DMS114 treated with DMSO at 0.1 percent for 48 hours (cell line): ENCODE measurements around the gene TAF3.

Experiments used
- DNase-seq: peaks from one replicate; lab custom pipeline; 2025; ENCODE audit not compliant: unreplicated experiment; lab: John Stamatoyannopoulos, UW

Gene TAF3

GRCh38 chr10:7876541-7877127, 58.3 kb downstream of the TAF3 start:
- DNase-seq, result no peak

- DNase-seq, result no peak
These were observed 62.8 kb downstream of the TAF3 start for GRCh38 chr10:7881119-7881518.

GRCh38 chr10:7886056-7886455, 67.8 kb downstream of the TAF3 start:
- DNase-seq, result no peak

- no peak for DNase-seq
These were observed 69.0 kb downstream of the TAF3 start for GRCh38 chr10:7887174-7887816.

- DNase-seq, result no peak
These were observed 71.7 kb downstream of the TAF3 start for GRCh38 chr10:7889947-7890542.

- no peak for DNase-seq
These were observed 72.5 kb downstream of the TAF3 start for GRCh38 chr10:7890781-7891180.

GRCh38 chr10:7891634-7892033, 73.3 kb downstream of the TAF3 start:
- DNase-seq, result no peak

- no peak for DNase-seq
These were observed 73.8 kb downstream of the TAF3 start for GRCh38 chr10:7892146-7892545.

- DNase-seq, result no peak
These were observed 77.4 kb downstream of the TAF3 start for GRCh38 chr10:7895699-7896090.

- DNase-seq, result no peak
These were observed 78.0 kb downstream of the TAF3 start for GRCh38 chr10:7896297-7896696.

GRCh38 chr10:7901256-7901655, 83.0 kb downstream of the TAF3 start:
- DNase-seq, result no peak

- DNase-seq, result no peak
These were observed 84.1 kb downstream of the TAF3 start for GRCh38 chr10:7902413-7902812.

GRCh38 chr10:7903851-7904250, 85.5 kb downstream of the TAF3 start:
- DNase-seq, result no peak

- DNase-seq, result no peak
These were observed 87.8 kb downstream of the TAF3 start for GRCh38 chr10:7906128-7906527.

- no peak for DNase-seq
These were observed 90.4 kb downstream of the TAF3 start for GRCh38 chr10:7908541-7909210.

- no peak for DNase-seq
These were observed 95.0 kb downstream of the TAF3 start for GRCh38 chr10:7913126-7913872.

- DNase-seq, result no peak
These were observed 97.7 kb downstream of the TAF3 start for GRCh38 chr10:7915923-7916536.

GRCh38 chr10:7917736-7918135, 99.4 kb downstream of the TAF3 start:
- DNase-seq, result no peak

- DNase-seq, result no peak
These were observed 104.4 kb downstream of the TAF3 start for GRCh38 chr10:7922707-7923106.

- no peak for DNase-seq
These were observed 110.2 kb downstream of the TAF3 start for GRCh38 chr10:7928536-7928935.
